Measurements from ENCODE around the gene NR1I3.
"Not testable (repeated sequence)": the region's sequence is repeated elsewhere in the genome, so short reads cannot be mapped to it uniquely, and the experiment has no call there.

Gene NR1I3

GRCh38 chr1:161238039-161238473 lies at the start of gene NR1I3:
NR1I3 (minus strand) TSS chr1:161238203; CDS start chr1:161236565, 1,638 bp downstream.
- DNase-seq = no peak
- no peak for ATAC-seq

GRCh38 chr1:161287482-161288054 lies 49.6 kb upstream of the NR1I3 start:
- no peak for ATAC-seq
- DNase-seq = no peak

- ATAC-seq = no peak
- DNase-seq = no peak
Observed at GRCh38 chr1:161285521-161285920, 47.5 kb upstream of the NR1I3 start.

- DNase-seq = no peak
- no peak for ATAC-seq
Observed at GRCh38 chr1:161285113-161285512, 47.1 kb upstream of the NR1I3 start.

GRCh38 chr1:161282991-161283390 lies 45.0 kb upstream of the NR1I3 start:
- ATAC-seq (no peak), DNase-seq (no peak)

- no peak for ATAC-seq
- no peak for DNase-seq
Observed at GRCh38 chr1:161274874-161275273, 36.9 kb upstream of the NR1I3 start.

- no peak for ATAC-seq
- no peak for DNase-seq
Observed at GRCh38 chr1:161273402-161273801, 35.4 kb upstream of the NR1I3 start.

- no peak for ATAC-seq
Observed at GRCh38 chr1:161267321-161267720, 29.3 kb upstream of the NR1I3 start.

GRCh38 chr1:161266836-161267235 lies 28.8 kb upstream of the NR1I3 start:
- ATAC-seq (no peak), DNase-seq (no peak)

More at GRCh38 chr1:161267321-161267720, 29.3 kb upstream of the NR1I3 start:
- no peak for DNase-seq

- DNase-seq (no peak), ATAC-seq (no peak)
Observed at GRCh38 chr1:161266202-161266601, 28.2 kb upstream of the NR1I3 start.

- ATAC-seq (no peak), DNase-seq (no peak)
Observed at GRCh38 chr1:161265305-161265704, 27.3 kb upstream of the NR1I3 start.

- DNase-seq = no peak
- ATAC-seq = no peak
Observed at GRCh38 chr1:161261261-161262235, 23.5 kb upstream of the NR1I3 start.

GRCh38 chr1:161260376-161261260 lies 22.6 kb upstream of the NR1I3 start:
- ATAC-seq = no peak
- no peak for DNase-seq

- no peak for DNase-seq
- no peak for ATAC-seq
Observed at GRCh38 chr1:161259765-161260164, 21.8 kb upstream of the NR1I3 start.

GRCh38 chr1:161259345-161259702 lies 21.3 kb upstream of the NR1I3 start:
- DNase-seq = no peak
- no peak for ATAC-seq

- DNase-seq (peak; percentile 44), ATAC-seq (peak; percentile 91)
Observed at GRCh38 chr1:161258439-161259344, 20.7 kb upstream of the NR1I3 start, which contains the start of gene PCP4L1. PCP4L1 (plus strand) TSS chr1:161258745; CDS start chr1:161258975, 230 bp downstream.

GRCh38 chr1:161257109-161257508 lies 19.1 kb upstream of the NR1I3 start:
- not testable (repeated sequence) for ATAC-seq
- peak; percentile 14 for DNase-seq

GRCh38 chr1:161255955-161256520 lies 18.0 kb upstream of the NR1I3 start:
- not testable (repeated sequence) for DNase-seq

GRCh38 chr1:161255302-161255701 lies 17.3 kb upstream of the NR1I3 start:
- ATAC-seq, DNase-seq: not testable (repeated sequence)

More at GRCh38 chr1:161255955-161256520, 18.0 kb upstream of the NR1I3 start:
- ATAC-seq = not testable (repeated sequence)

GRCh38 chr1:161251579-161251978 lies 13.6 kb upstream of the NR1I3 start:
- ATAC-seq = no peak
- DNase-seq = no peak

- DNase-seq (no peak), ATAC-seq (no peak)
Observed at GRCh38 chr1:161250829-161251228, 12.8 kb upstream of the NR1I3 start.

All from stimulated activated naive CD8-positive, alpha-beta T cell treated with anti-CD3 and anti-CD28 coated beads, Interleukin-15, Interleukin-2, amounts not matched to agents 100 U/mL and 50 U/mL, for 24 hours (primary cell).